Endodermal cell (in vitro differentiated cells): ENCODE measurements around the gene STMN3. TPM values are rescaled to one million over a fixed set of nuclear protein-coding genes. Genes with fewer than 3 reads are reported as not detected.

Experiments
- DNase-seq: peaks from one replicate; pipeline ENCODE4 v3.0.0-alpha.2; 2017
- H3K27ac ChIP-seq: 2 replicates; pipeline ENCODE4 v1.5.1; 2013; ENCODE audit warnings: mild to moderate bottlenecking, low read depth, low read length, moderate library complexity
- H3K27me3 ChIP-seq: 2 replicates; pipeline ENCODE4 v1.6.1; 2013; ENCODE audit warnings: mild to moderate bottlenecking, low read length, moderate library complexity; ENCODE audit not compliant: insufficient read depth, control insufficient read depth, poor library complexity, severe bottlenecking
- H3K36me3 ChIP-seq: 2 replicates; pipeline ENCODE4 v1.7.0; 2013; ENCODE audit warnings: mild to moderate bottlenecking, low read length, moderate library complexity; ENCODE audit not compliant: control insufficient read depth, insufficient read depth
- H3K4me1 ChIP-seq: one replicate; pipeline ENCODE4 v1.7.0; 2013; ENCODE audit warnings: low read length; ENCODE audit not compliant: control insufficient read depth, insufficient read depth
- H3K4me3 ChIP-seq: 2 replicates; pipeline ENCODE4 v1.5.1; 2013; ENCODE audit warnings: mild to moderate bottlenecking, low read length, moderate library complexity
- H3K9ac ChIP-seq: 2 replicates; pipeline ENCODE4 v1.6.1; 2013; ENCODE audit warnings: mild to moderate bottlenecking, low read length, moderate library complexity; ENCODE audit not compliant: poor library complexity, severe bottlenecking; ENCODE audit errors: extremely low read depth
- H3K9me3 ChIP-seq: 2 replicates; pipeline ENCODE4 v1.6.1; 2013; ENCODE audit warnings: mild to moderate bottlenecking, low read length, moderate library complexity; ENCODE audit not compliant: control insufficient read depth
- H3K27ac Mint-ChIP-seq: 2 replicates; pipeline ENCODE4 v1.8.0; 2020; ENCODE audit warnings: mixed read lengths
- H3K27me3 Mint-ChIP-seq: 2 replicates; pipeline ENCODE4 v1.8.0; 2021; ENCODE audit warnings: mild to moderate bottlenecking, mixed read lengths; ENCODE audit not compliant: insufficient read depth
- H3K36me3 Mint-ChIP-seq: 2 replicates; pipeline ENCODE4 v1.8.0; 2020; ENCODE audit warnings: low read depth, mixed read lengths
- H3K4me1 Mint-ChIP-seq: 2 replicates; pipeline ENCODE4 v1.8.0; 2020; ENCODE audit warnings: mixed read lengths
- H3K4me3 Mint-ChIP-seq: 2 replicates; pipeline ENCODE4 v1.8.0; 2020; ENCODE audit warnings: mild to moderate bottlenecking, moderate library complexity, mixed read lengths
- H3K9me3 Mint-ChIP-seq: 2 replicates; pipeline ENCODE4 v1.8.0; 2020; ENCODE audit warnings: mild to moderate bottlenecking, mixed read lengths
- WGBS, 2 experiments: methylation state at CpG; one replicate each; pipeline versions ENCODE4 v1.1.5 to v1.1.7; 2013; ENCODE audit warnings: missing lambda C conversion rate in 2 of 2, mixed read lengths in 1 of 2; ENCODE audit not compliant: insufficient coverage in 1 of 2, insufficient read length in 1 of 2; 5-methylcytosine and 5-hydroxymethylcytosine counted together
- total RNA-seq, 2 donors: library from RNA; stranded (reverse); fragmentation: NEBNext Ultra II Directional in 1 of 2; extraction: Animal tissue kit (Norgen Biotek cat#: 25700) in 1 of 2; gene quantifications; 2 replicates in 1 of 2; 3 replicates in 1 of 2; pipeline ENCODE4 v1.2.1, GENCODE V29; 2021
- TF ChIP-seq, protein P1 (sequence below): fragments of 200-600 bp; sonication (generic); conservative IDR thresholded peaks from 2 replicates; pipeline ENCODE4 v1.5.0; 2021; ENCODE audit warnings: antibody characterized with exemption, mild to moderate bottlenecking

Gene STMN3
- total RNA-seq, 2 donors from 2014 or later: 6.7 to 18.3 TPM

DNA sequence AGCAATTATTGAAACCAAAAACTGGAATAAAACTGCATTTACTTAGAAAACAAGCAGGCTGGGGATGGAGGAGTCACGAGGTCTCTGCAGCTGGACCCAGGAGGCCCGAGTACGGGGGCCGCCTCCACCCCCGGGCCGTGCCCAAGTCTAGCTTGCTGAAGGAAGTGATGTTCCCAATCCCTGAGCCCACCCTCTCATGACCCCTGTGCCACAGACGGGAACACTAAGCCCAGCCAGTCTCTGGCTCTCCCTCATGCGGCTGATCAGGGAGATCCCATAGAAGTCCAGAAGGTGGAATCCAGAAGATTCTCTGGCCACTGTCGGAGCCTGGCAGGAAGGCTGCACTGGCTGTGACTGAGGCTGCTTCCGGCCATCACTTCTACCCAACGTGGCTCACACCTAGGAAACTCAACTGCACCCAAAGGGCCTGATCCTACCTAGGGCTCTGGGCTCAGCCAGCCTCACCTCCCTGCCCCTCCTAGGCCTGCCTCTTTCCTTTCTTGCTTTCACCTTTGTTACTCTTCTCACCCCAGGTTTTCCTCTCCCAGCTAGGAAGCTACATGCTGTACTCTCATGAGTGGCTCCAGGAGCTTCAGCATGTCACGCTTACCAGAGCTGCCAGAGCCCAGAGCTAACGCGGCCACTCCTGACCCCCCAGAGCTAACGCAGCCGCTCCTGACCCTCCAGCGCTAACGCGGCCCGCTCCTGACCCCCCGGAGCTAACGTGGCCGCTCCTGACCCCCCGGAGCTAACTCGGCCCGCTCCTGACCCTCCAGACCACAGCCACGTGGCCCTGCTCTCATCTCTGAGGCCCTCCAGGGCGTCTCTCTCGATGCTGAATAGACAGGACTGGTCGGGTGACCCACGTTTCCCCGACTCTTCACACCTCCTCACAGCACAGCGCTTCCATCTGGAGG lies 54.5 kb downstream of the STMN3 start:
- Histone ChIP-seq H3K9me3 (no peaks in the 10 kb centered on the region), H3K27me3 (no peaks in the 10 kb centered on the region), H3K27ac (no peak overlapping the region), H3K36me3 (peaks cover 13% of the 10 kb centered on the region), H3K9ac (no peak overlapping the region), H3K4me1 (no peaks in the 10 kb centered on the region), H3K4me3 (no peak overlapping the region)
- 92% methylated on average over 19 to 33 of the region's 33 CpGs for WGBS, 2 experiments
- DNase-seq: no peak
- TF ChIP-seq, protein P1, sequence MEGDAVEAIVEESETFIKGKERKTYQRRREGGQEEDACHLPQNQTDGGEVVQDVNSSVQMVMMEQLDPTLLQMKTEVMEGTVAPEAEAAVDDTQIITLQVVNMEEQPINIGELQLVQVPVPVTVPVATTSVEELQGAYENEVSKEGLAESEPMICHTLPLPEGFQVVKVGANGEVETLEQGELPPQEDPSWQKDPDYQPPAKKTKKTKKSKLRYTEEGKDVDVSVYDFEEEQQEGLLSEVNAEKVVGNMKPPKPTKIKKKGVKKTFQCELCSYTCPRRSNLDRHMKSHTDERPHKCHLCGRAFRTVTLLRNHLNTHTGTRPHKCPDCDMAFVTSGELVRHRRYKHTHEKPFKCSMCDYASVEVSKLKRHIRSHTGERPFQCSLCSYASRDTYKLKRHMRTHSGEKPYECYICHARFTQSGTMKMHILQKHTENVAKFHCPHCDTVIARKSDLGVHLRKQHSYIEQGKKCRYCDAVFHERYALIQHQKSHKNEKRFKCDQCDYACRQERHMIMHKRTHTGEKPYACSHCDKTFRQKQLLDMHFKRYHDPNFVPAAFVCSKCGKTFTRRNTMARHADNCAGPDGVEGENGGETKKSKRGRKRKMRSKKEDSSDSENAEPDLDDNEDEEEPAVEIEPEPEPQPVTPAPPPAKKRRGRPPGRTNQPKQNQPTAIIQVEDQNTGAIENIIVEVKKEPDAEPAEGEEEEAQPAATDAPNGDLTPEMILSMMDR: no peak
- Mint-ChIP-seq H3K4me1 (no peaks in the 10 kb centered on the region), H3K36me3 (peaks cover 47% of the 10 kb centered on the region), H3K4me3 (no peak overlapping the region), H3K27me3 (no peaks in the 10 kb centered on the region), H3K9me3 (no peaks in the 10 kb centered on the region), H3K27ac (no peak overlapping the region)

DNA sequence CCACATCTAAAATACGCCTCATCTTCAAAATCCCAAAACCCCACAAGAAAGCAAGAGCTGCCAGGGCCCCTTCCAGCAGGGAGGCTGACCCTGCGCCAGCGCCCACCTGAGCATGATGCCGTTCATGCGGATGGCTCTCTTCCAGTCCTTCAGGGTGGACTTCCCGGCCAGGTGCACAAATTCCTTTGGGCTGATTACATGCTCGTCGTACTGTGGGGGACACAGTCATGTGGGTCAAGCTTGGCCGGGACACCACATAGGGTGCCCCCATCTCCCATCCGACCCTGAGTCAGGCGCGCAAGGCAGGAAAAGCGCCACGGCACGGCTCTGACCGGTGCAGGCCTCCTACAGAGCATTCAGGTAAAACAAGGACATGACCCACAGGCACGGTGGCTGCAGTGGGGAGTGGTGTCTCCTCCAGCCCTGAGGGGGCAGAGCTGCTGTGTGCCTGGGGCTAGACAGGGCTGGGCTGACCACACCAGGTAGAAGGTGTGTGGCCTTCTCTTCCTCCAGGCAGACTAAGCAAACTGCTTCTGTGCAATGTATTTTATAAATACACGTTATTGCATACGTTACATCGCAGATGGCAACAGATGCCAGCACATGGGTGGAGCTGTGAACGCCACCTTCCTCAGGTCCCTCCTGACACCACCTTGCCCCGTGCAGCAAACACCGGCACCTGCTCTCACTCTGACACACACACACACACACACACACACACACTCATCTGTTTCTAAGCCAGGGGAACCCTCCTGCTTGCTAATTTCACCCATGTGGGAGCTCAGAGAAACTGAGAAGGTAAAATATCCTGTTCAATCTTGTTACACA lies 55.4 kb downstream of the STMN3 start:
- TF ChIP-seq, protein P1: no peak

DNA sequence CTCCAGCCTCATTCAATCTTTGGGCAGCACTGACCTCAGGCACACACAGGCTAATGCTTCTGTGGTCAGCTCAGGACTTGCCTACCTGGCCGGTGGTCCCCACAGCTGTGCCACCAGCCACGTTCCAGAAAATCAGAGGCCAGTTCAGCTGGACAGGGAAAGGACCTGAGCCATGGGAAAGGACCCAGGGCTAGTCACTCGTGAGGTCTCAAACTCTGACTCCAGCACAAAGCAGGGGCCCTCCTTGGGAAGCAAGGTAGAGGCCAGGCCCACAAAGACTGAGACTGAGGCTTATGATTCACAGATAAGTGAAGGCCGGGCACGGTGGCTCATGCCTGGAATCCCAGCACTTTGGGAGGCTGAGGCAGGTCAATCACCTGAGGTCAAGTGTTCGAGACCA lies 56.8 kb downstream of the STMN3 start:
- Mint-ChIP-seq H3K4me1 (no peaks in the 10 kb centered on the region), H3K27ac (no peak overlapping the region), H3K4me3 (no peak overlapping the region), H3K27me3 (no peaks in the 10 kb centered on the region), H3K36me3 (peaks cover 41% of the 10 kb centered on the region), H3K9me3 (no peaks in the 10 kb centered on the region)
- Histone ChIP-seq H3K9ac (no peak overlapping the region), H3K27ac (no peak overlapping the region), H3K4me3 (no peak overlapping the region), H3K36me3 (no peaks in the 10 kb centered on the region), H3K27me3 (no peaks in the 10 kb centered on the region), H3K4me1 (no peaks in the 10 kb centered on the region), H3K9me3 (no peaks in the 10 kb centered on the region)
- DNase-seq: no peak
- WGBS, 2 experiments: 97 to 98% methylated on average over 5 to 6 of the region's 6 CpGs
- TF ChIP-seq, protein P1: no peak

More for the DNA sequence above, 55.4 kb downstream of the STMN3 start:
- peaks cover 52% of the 10 kb centered on the region for H3K36me3 Mint-ChIP-seq
- Histone ChIP-seq H3K4me1 (no peaks in the 10 kb centered on the region), H3K9me3 (no peaks in the 10 kb centered on the region), H3K4me3 (no peak overlapping the region), H3K9ac (no peak overlapping the region), H3K36me3 (peaks cover 10% of the 10 kb centered on the region), H3K27ac (no peak overlapping the region), H3K27me3 (no peaks in the 10 kb centered on the region)
- DNase-seq: no peak
- no peaks in the 10 kb centered on the region for H3K4me1 Mint-ChIP-seq
- no peaks in the 10 kb centered on the region for H3K27me3 Mint-ChIP-seq
- H3K27ac Mint-ChIP-seq: peak overlapping the region; percentile 52
- 92 to 96% methylated on average over 15 to 23 of the region's 23 CpGs for whole genome bisulfite sequencing, 2 experiments
- no peaks in the 10 kb centered on the region for H3K9me3 Mint-ChIP-seq
- no peak overlapping the region for H3K4me3 Mint-ChIP-seq
